Testis (tissue), 2 donors: Measurements from ENCODE around the gene SPSB1.

Experiments
- CTCF ChIP-seq, 3 experiments: fragments of 450-650 bp in 2 of 3; fragments of 200-600 bp in 1 of 3; sonication (generic) in 1 of 3; IDR thresholded peaks; one replicate each; pipeline ENCODE4 v1.5.1; 2016 to 2019; ENCODE audit warnings: antibody characterized with exemption in 3 of 3, mild to moderate bottlenecking in 2 of 3, moderate library complexity in 1 of 3
- POLR2A ChIP-seq: fragments of 450-650 bp; IDR thresholded peaks from one replicate; pipeline ENCODE4 v1.6.1; 2017; ENCODE audit warnings: antibody characterized with exemption, mild to moderate bottlenecking, moderate library complexity

DNA sequence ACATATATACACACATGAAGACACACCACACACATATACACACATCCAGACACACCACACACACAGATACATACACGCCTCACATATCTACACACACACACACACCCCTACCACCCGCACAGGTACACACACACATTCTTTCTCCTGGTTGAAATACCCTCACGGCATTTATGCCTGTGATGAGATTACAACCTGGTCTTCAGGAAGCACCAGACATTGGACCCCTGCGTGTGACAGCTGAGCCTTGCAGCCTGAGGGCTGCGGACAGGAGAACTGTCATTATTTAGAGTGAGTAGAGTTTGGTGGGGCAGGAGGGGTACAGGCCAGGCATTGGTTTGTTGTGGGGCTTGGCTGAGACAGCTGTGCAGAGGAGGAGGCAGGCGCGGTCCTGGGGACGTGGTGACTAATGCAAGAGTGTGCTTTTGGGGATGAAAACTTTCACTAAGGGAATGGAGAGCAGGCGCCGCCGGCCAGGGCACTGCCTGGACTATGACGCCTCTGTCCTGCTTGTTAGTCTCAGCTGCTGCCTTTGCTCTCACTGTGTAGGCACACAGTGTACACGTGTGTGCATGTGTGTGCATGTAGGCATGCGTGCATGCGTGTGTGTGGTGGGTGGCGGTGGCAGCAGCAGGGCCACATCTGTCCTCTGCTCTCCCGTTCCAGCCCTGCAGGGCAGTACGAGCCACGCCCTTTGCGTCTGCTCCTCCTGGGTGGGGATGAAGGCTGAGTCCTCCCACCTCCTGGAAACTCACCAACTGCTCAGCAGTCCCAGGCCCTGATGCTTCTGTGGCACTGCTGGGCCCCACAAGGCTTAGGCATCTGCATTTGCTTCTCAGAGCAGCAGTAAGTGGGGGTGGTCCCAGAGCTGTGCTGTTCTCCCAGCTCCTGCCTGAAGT, 57.6 kb downstream of the SPSB1 start:
- TF ChIP-seq CTCF (IDR thresholded peaks at IDR 0.05) (no peak), POLR2A (no peak)
